ENCODE results near the gene RABAC1. TPM values are rescaled to one million over a fixed set of nuclear protein-coding genes. Genes with fewer than 3 reads are reported as not detected.
A peak's percentile ranks its signal among the peaks of the same experiment; 100 is the strongest.

The RABAC1 gene
- total RNA-seq, 1 experiment from 2014 or later: 69.1 TPM

- no TSS peak for BruUV-seq (replicated peaks)
- CTCF ChIA-PET: no interaction called here
- Histone ChIP-seq H3K27ac (ENCODE audit: low read length) (peak overlapping the region; percentile 65), H3K4me3 (ENCODE audit: low read depth in 2 of 2, low read length in 2 of 2) (peak overlapping the region; percentile 66 to 73), H3K27me3 (ENCODE audit: control insufficient read depth, insufficient read depth, low read length) (no peaks in the 10 kb centered on the region), H3K36me3 (ENCODE audit: control insufficient read depth, insufficient read depth, low read length) (no peaks in the 10 kb centered on the region), H3K9me3 (ENCODE audit: control insufficient read depth, insufficient read depth, low read depth, low read length) (no peaks in the 10 kb centered on the region), H3K4me1 (ENCODE audit: control insufficient read depth, insufficient read depth, low read length) (peaks cover 7% of the 10 kb centered on the region)
- POLR2A ChIA-PET: no interaction called here
- DNase-seq (ENCODE audit: low read depth, low spot score) (peak; percentile 41), ATAC-seq (peak; percentile 84)
- in situ Hi-C loops (cut with HindIII; ENCODE audit: low pct_unique_long_range_greater_than_20kb, low sequenced_read_pairs): no loop called here
- intact Hi-C loops (cut with micrococcal nuclease; ENCODE audit: unreplicated experiment): loop anchor here (5.0 kb wide), 1 partner anchor 81 kb away; the partner anchor contains the start of gene CD79A
- 0 out of 2 replicates have a peak, but pooled peaks have one; percentile 3 for TF ChIP-seq SIN3A (IDR thresholded peaks at IDR 0.05; ENCODE audit: borderline replicate concordance, insufficient read depth, low read depth, low read length)
- TF ChIP-seq REST (IDR thresholded peaks at IDR 0.05; ENCODE audit: insufficient read depth in 1 of 2, low read depth in 2 of 2, low read length in 1 of 2): no peak
- peak; percentile 89 for TF ChIP-seq CTCF (IDR thresholded peaks at IDR 0.05)
- no peak for TF ChIP-seq TCF7L2 (IDR thresholded peaks at IDR 0.05; ENCODE audit: low read depth, low read length)
- TF ChIP-seq POLR2AphosphoS5 (IDR thresholded peaks at IDR 0.05; ENCODE audit: low read depth, low read length): no peak
Measured at GRCh38 chr19:41957838-41958366, 1.2 kb downstream of the RABAC1 start.

- no peak for DNase-seq (ENCODE audit: low read depth, low spot score)
- Histone ChIP-seq H3K27ac (ENCODE audit: low read length) (peak overlapping the region; percentile 48; the same call in 1 of the 2 replicates), H3K36me3 (ENCODE audit: control insufficient read depth, insufficient read depth, low read length) (no peaks in the 10 kb centered on the region), H3K4me1 (ENCODE audit: control insufficient read depth, insufficient read depth, low read length) (peaks cover 7% of the 10 kb centered on the region), H3K27me3 (ENCODE audit: control insufficient read depth, insufficient read depth, low read length) (no peaks in the 10 kb centered on the region), H3K9me3 (ENCODE audit: control insufficient read depth, insufficient read depth, low read depth, low read length) (no peaks in the 10 kb centered on the region), H3K4me3 (ENCODE audit: low read depth in 2 of 2, low read length in 2 of 2) (peak overlapping the region in 1 of 2 experiments; percentile 14; a peak in 1 of 4 replicates)
- ATAC-seq: no peak
- intact Hi-C loops (cut with micrococcal nuclease; ENCODE audit: unreplicated experiment) (loop anchor here (5.0 kb wide), 1 partner anchor 80 kb away; the partner anchor contains the start of gene CD79A), in situ Hi-C loops (cut with HindIII; ENCODE audit: low pct_unique_long_range_greater_than_20kb, low sequenced_read_pairs) (no loop called here)
- ChIA-PET POLR2A (no interaction called here), CTCF (no interaction called here)
- BruUV-seq (replicated peaks): no TSS peak
- TF ChIP-seq CTCF (IDR thresholded peaks at IDR 0.05) (no peak), TCF7L2 (IDR thresholded peaks at IDR 0.05; ENCODE audit: low read depth, low read length) (no peak), REST (IDR thresholded peaks at IDR 0.05; ENCODE audit: insufficient read depth in 1 of 2, low read depth in 2 of 2, low read length in 1 of 2) (no peak), SIN3A (IDR thresholded peaks at IDR 0.05; ENCODE audit: borderline replicate concordance, insufficient read depth, low read depth, low read length) (no peak), POLR2AphosphoS5 (IDR thresholded peaks at IDR 0.05; ENCODE audit: low read depth, low read length) (no peak)
Measured at GRCh38 chr19:41957161-41957837, 1.8 kb downstream of the RABAC1 start.
